ENCODE results near the gene TYW1B.
A peak's percentile ranks its signal among the peaks of the same experiment; 100 is the strongest.
"Not testable (repeated sequence)": the region's sequence is repeated elsewhere in the genome, so short reads cannot be mapped to it uniquely, and the experiment has no call there.

The TYW1B gene

GRCh38 chr7:72816370-72817157, 11.4 kb downstream of the TYW1B start:
- not testable (repeated sequence) for DNase-seq (ENCODE audit: low spot score)

- not testable (repeated sequence) for DNase-seq (ENCODE audit: low spot score)
These were observed 17.6 kb downstream of the TYW1B start for GRCh38 chr7:72810437-72810836.

GRCh38 chr7:72808511-72808910, 19.5 kb downstream of the TYW1B start:
- DNase-seq (ENCODE audit: low spot score) = not testable (repeated sequence)

GRCh38 chr7:72806851-72807250, 21.1 kb downstream of the TYW1B start:
- DNase-seq (ENCODE audit: low spot score) = not testable (repeated sequence)

GRCh38 chr7:72805526-72806494, 22.2 kb downstream of the TYW1B start:
- no peak for DNase-seq (ENCODE audit: low spot score)

- not testable (repeated sequence) for DNase-seq (ENCODE audit: low spot score)
These were observed 24.2 kb downstream of the TYW1B start for GRCh38 chr7:72803778-72804177.

- DNase-seq (ENCODE audit: low spot score) = not testable (repeated sequence)
These were observed 26.4 kb downstream of the TYW1B start for GRCh38 chr7:72801564-72801963.

GRCh38 chr7:72795401-72795800, 32.6 kb downstream of the TYW1B start:
- DNase-seq (ENCODE audit: low spot score) = not testable (repeated sequence)

GRCh38 chr7:72793791-72794190, 34.2 kb downstream of the TYW1B start:
- no peak for DNase-seq (ENCODE audit: low spot score)

GRCh38 chr7:72790698-72791060, 37.3 kb downstream of the TYW1B start:
- DNase-seq (ENCODE audit: low spot score) = not testable (repeated sequence)

- DNase-seq (ENCODE audit: low spot score) = peak; percentile 71
These were observed 37.8 kb downstream of the TYW1B start for GRCh38 chr7:72790048-72790697.

GRCh38 chr7:72785166-72785955, 42.6 kb downstream of the TYW1B start:
- DNase-seq (ENCODE audit: low spot score) = no peak

GRCh38 chr7:72783601-72784370, 44.2 kb downstream of the TYW1B start:
- peak; percentile 51 for DNase-seq (ENCODE audit: low spot score)

- no peak for DNase-seq (ENCODE audit: low spot score)
These were observed 46.4 kb downstream of the TYW1B start for GRCh38 chr7:72781631-72782030.

GRCh38 chr7:72781161-72781560, 46.8 kb downstream of the TYW1B start:
- DNase-seq (ENCODE audit: low spot score) = no peak

- not testable (repeated sequence) for DNase-seq (ENCODE audit: low spot score)
These were observed 47.6 kb downstream of the TYW1B start for GRCh38 chr7:72780289-72780894.

GRCh38 chr7:72777167-72777566, 50.8 kb downstream of the TYW1B start:
- DNase-seq (ENCODE audit: low spot score) = not testable (repeated sequence)

GRCh38 chr7:72772627-72773026, 55.4 kb downstream of the TYW1B start:
- DNase-seq (ENCODE audit: low spot score) = not testable (repeated sequence)

GRCh38 chr7:72766994-72767393, 61.0 kb downstream of the TYW1B start:
- not testable (repeated sequence) for DNase-seq (ENCODE audit: low spot score)

GRCh38 chr7:72760602-72761001, 67.4 kb downstream of the TYW1B start:
- no peak for DNase-seq (ENCODE audit: low spot score)
